Measurements from ENCODE around the gene MASP1.

GRCh38 chr3:187191271-187191670 lies 100.3 kb downstream of the MASP1 start:
- TF ChIP-seq ZNF274 (IDR thresholded peaks at IDR 0.05; ENCODE audit: low read depth, low read length) (no peak), JUND (IDR thresholded peaks at IDR 0.05) (no peak), CTCF (IDR thresholded peaks at IDR 0.05 in 2 of 3, conservative IDR thresholded peaks at IDR 0.05 in 1 of 3; ENCODE audit: borderline replicate concordance in 1 of 3, insufficient read depth in 1 of 3, low read depth in 2 of 3, low read length in 2 of 3) (no peak), RAD21 (IDR thresholded peaks at IDR 0.05; ENCODE audit: low read depth) (no peak), REST (IDR thresholded peaks at IDR 0.05; ENCODE audit: low read depth) (no peak), ZBTB33 (IDR thresholded peaks at IDR 0.05; ENCODE audit: extremely low read depth, insufficient replicate concordance, low read length) (no peak), POLR2AphosphoS5 (IDR thresholded peaks at IDR 0.05; ENCODE audit: low read depth, low read length) (no peak), MAX (IDR thresholded peaks at IDR 0.05) (no peak), ATF3 (IDR thresholded peaks at IDR 0.05) (no peak)
